Measurements from ENCODE around the gene TMEM218.

DNA sequence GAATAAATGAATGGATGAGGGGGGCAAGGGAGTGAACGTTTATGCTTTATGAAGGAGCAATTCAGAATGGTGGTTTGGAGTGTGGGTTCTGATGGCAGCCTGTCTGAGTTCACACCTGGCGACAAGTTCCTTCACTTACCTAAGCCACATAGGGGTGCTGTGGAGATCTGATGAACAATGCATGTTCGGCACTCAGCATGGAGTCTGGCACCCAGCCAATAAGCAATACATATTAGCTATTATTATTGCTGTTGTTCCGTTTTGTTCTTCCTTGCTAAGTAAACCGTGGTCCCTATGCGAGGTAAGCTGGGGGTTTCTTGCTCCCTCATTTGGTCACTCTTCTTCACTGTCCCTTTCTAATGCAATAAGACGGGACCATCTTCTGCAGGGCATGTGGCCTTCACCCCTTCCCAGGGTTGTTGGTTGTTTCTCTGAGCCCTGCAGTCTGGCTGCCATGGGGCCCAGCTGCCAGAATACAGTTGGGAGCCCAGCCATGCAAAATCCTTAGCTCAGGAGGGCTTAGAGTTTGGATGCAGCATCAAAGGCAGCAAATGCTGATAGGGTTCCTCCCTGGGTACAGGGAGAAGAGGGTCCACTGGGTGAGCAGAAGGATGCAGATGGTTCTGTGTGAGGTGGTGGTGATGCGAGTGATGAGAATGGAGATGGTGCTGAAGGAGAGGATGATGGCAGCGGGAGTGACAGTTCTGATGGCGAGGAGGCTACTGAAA is 46.7 kb upstream of the TMEM218 start:
- TF ChIP-seq, protein P1, sequence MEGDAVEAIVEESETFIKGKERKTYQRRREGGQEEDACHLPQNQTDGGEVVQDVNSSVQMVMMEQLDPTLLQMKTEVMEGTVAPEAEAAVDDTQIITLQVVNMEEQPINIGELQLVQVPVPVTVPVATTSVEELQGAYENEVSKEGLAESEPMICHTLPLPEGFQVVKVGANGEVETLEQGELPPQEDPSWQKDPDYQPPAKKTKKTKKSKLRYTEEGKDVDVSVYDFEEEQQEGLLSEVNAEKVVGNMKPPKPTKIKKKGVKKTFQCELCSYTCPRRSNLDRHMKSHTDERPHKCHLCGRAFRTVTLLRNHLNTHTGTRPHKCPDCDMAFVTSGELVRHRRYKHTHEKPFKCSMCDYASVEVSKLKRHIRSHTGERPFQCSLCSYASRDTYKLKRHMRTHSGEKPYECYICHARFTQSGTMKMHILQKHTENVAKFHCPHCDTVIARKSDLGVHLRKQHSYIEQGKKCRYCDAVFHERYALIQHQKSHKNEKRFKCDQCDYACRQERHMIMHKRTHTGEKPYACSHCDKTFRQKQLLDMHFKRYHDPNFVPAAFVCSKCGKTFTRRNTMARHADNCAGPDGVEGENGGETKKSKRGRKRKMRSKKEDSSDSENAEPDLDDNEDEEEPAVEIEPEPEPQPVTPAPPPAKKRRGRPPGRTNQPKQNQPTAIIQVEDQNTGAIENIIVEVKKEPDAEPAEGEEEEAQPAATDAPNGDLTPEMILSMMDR (IDR thresholded peaks at IDR 0.05 in 2 of 3, conservative IDR thresholded peaks at IDR 0.05 in 1 of 3; ENCODE audit: control insufficient read depth in 2 of 3, extremely low read depth in 1 of 3, insufficient read depth in 1 of 3, low read depth in 3 of 3, low read length in 3 of 3) = no peak
- TF ChIP-seq CREB1 (IDR thresholded peaks at IDR 0.05; ENCODE audit: low read depth) = no peak
- no peak for TF ChIP-seq GABPA (IDR thresholded peaks at IDR 0.05; ENCODE audit: low read depth)
